DMS153 (cell line): Measurements from ENCODE around the gene FAM20C.
A peak's percentile ranks its signal among the peaks of the same experiment; 100 is the strongest.

Source experiments
- DNase-seq: peaks from one replicate; lab custom pipeline; 2025; lab: John Stamatoyannopoulos, UW

FAM20C gene

DNA sequence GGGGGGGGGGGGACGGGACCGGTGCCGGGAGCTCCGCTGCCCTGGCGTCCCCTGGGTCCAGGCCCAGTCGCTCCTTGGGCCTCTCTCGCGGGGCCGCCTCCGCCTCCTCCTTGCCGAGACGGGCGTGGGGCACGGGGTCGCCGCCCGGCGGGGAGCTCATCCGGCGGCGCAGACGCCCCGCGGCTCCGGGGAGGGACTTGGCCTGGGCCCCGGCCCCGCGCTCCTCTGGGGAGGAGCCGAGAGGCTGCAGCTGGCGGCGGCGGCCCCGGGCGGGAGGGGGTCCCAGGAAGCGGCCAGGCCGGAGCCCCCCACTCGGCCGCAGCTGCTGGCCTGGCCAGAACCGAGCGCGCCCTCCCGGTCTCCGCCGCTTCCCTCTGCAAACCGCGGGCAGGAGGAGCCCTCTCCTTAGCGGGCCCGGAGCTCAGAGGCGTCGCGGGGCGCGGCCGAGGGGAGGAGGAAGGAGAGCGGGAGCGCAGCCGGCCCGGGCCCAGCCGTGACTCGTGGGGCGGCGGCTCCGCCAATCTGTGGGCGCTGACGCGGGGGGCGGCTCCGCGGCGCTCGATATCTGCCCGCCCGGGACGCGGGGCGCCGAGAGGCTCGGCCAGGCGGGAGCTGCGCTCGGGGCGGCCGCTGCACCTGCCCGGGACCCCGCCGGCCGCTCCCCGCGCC is at the start of gene FAM20C:
TSS of gene FAM20C (plus strand) at position 591 of the 669 bp plus-strand sequence. CDS start 629 bp downstream, outside the sequence.
- DNase-seq = no peak

DNA sequence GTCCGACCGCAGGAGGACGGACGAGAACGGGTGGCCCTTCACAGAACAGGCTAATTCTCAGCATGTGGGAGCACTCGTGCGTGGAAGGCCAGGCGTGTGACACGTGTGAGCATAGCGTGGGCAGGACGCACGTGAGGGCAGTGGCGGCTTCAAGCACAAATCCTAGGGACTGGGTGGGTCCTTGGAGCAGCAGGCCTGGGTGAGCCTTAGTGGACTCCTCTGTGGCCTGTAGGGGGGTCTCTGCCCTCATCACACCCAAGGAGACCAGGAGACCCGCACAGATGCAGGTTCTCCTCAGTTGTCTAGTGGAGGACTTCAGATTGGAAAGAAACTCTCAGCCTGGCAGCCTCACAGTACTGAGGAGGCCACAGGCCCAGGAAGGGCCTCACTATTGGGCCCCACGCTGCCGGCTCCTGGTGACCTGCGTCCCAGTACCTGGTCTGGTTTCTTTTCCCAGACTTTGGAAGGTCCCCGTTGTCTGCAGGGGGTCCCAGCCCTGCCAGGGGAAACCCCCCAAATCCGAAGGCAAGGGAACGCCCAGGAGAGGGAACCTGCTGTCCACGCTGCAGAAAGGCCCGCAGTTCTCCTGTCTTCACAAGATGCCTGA is 49.1 kb upstream of the FAM20C start:
- no peak for DNase-seq

DNA sequence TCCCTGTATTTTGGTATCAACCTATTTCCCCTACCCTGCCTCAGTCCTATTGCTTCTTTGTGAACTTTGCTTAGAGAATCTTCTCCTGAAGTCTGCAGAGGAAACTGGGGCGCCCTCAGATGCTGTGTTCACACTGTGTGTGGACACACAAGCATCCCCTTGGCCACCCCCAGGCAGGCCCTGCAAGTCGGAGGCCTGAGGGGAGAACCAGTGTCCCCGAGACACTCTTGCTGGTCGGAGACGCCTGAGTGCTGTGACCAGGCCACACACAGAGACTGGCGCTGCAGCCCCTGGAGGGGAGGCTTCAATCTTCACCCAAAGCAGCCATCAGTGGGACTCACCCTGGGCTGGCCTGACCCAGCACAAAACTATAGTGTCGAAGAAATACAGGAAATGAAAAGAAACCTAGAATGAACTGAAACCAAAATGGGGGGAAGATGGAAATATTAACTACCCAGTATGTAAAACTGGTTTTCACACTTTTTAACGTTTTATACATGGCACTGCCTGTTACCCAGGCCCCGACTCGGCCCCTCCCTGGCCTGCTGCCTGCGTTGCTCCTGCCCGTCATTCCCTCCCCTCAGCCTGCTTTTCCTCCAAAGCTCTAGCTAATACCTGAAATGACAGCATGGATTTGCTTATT is 48.4 kb upstream of the FAM20C start:
- DNase-seq = no peak

DNA sequence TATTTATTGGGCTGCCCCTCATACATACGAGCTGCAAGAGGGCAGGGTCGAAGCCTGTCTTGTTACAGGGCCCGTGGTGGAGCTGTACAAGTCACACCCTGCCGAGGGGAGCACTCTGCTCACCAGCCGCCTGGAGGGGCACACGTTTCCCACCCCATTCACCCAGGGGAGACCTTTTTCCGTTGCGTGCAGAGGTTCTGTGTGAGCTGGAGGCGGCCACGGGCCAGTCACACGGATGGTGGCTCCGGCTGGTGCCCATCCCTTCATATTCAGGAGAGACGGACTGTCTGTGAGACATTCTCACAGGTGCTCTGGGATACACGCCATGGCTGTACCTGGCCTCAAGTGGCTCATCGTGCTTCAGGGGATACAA is 47.9 kb upstream of the FAM20C start:
- no peak for DNase-seq

GRCh38 chr7:145863-146262 is 46.5 kb upstream of the FAM20C start:
- no peak for DNase-seq

DNA sequence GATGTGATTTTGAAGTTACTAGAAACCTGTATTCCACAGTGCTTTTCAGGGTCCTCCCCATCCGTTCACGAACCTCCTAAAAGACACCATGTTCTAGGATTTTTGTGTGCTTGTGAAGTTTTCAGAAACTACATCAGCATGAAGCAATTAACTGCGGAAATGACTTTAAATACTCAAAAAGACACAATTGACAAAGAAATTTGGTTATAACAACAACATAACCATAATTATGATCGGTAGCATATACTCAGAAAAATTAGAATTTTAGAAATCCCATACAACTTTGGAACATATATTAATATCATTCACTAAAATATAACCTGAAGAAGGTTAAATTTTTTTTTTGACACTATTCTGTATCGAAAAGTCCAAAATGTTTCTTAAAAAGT is 43.8 kb upstream of the FAM20C start:
- DNase-seq = no peak

DNA sequence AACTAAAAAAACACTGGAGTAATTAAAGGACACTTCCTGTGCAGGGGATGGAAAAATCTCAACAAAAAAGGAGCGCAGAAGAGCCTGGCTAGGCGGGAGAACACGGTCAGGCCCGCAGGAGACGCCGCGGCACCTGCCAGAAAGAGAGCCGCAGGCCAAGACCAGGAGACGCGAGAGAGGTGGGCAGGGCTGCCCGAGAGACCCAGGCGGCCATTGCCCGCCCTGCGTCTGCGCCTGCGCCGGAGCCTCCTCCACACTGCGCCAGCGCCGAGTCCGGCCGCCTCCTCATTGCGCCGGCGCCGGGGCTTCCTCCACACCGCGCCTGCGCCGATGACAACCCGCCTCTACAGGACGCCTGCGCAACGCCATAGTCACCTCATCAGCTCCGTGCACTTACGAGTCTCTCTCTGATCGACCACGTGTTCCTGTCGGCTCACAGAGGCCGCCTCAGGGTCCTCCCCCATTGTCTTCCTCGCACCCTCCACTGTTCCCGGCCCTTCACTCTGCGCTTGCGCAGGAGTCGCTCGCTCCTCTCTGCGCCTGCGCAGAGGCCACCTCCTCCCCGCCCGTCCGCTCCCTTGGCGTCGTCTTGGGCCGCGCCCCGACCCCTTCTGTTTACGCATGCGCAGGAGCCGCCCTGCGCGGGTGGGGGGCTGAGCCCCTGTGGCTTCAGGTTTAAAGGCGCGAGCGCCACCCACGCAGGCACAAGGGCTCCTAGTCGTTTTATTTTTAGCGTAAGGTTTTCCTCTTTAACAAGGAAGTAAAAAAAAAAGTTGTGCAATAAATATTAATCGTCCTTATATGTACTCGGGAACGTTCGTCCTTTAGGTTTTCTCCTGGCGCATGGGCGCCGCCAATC is 43.2 kb upstream of the FAM20C start:
- peak; percentile 99 for DNase-seq

- peak; percentile 52 for DNase-seq
Observed at GRCh38 chr7:149791-150636, 42.4 kb upstream of the FAM20C start.

GRCh38 chr7:150811-151221 is 41.6 kb upstream of the FAM20C start:
- no peak for DNase-seq

GRCh38 chr7:151346-152050 is 40.9 kb upstream of the FAM20C start:
- no peak for DNase-seq

- DNase-seq = no peak
Observed at GRCh38 chr7:152702-153391, 39.5 kb upstream of the FAM20C start.

DNA sequence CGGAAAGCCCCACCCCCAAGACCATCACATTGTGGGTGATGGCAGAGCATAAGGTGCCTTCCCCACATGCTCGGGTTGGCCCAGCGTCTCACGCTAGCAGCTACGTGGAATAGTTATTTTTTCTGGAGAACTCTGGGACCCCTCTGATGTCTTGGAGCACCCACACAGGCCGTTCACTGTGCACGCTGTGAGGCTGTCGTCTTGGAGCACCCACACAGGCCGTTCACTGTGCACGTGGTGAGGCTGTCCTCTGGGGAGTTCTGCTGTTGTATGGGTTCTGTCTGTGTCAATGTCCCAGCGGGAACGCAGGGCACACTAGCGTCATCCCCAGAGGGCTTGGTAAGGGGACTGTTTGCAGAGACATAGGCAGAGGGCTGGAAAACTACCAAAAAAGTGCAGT is 38.8 kb upstream of the FAM20C start:
- DNase-seq = no peak

DNA sequence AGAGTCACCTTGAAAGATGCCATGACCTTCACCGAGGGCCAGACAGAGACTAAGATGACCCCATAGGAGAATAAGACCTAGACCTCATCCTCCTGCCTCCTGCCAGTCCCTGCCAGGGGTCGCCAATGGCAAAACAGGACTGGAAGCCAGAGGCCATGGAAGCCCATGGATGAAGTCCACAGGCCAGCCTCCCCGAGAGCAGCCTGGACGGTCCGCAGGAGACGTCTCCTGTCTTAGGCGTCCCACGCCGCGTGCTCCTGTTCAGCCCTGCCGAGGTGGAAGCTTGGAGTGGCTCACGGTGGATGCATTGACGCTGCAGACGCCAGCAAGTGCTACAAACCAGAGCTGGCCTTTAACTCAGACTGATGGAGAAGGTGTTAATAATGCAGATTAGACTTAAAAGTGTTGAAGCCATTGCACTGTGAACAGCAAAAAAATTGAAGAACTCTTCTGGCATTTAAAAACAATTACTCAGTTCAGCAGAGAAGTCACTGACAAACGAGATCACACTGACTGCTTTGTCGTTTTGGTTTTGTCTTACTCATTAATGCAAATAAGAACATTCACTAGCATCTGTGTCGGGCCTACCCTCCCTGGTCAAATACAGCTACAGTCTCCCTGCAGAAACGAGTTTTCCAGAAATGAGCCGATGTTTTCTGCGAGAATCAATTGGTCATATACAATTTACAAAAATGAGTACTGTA is 38.1 kb upstream of the FAM20C start:
- no peak for DNase-seq

- DNase-seq = no peak
Observed at GRCh38 chr7:155469-155900, 36.9 kb upstream of the FAM20C start.

DNA sequence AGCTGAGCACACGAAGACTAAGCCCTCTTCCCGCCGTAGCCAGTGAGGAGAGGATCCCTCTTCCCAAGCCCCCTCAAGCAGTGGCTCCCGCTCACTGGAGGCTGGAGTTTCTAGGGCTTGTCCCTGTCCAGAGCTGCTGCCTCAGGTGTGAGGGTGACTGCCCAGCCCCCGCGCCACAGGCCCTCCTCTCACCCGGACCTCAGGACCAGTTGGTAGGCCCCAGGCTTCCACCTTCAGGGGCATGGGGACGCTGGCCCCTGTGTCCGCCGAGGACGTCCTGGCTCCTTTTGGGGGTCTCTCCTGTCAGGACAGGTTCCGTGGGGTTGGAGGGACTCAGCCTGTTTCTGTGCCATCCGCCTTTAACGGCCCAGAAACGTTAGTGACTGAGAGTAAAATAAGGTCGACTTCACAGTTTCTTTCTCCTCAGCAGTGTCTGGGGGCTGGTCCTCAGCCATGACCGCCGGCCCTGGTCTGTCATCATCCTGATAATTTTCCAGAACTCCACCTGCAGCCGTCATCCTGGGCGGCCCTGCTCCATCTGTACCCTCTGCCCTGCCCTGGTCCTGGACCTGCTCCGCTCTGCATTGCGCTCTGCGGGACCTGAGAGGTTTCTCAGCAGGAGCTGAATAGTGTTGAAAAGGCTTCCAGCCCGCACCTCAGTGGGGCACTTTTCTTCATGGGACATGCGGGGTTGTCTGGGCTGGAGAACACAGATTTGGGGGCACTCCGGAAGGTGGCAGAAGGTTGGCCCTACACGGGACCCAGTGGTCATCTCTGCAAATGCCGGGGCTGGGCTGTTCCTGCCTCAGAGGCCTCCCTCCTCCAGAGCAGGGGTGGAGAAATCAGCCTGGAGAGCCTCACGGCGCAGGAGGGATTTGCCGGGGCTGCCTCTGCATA is 36.0 kb upstream of the FAM20C start:
- no peak for DNase-seq

- no peak for DNase-seq
Observed at GRCh38 chr7:157008-157310, 35.4 kb upstream of the FAM20C start.

DNA sequence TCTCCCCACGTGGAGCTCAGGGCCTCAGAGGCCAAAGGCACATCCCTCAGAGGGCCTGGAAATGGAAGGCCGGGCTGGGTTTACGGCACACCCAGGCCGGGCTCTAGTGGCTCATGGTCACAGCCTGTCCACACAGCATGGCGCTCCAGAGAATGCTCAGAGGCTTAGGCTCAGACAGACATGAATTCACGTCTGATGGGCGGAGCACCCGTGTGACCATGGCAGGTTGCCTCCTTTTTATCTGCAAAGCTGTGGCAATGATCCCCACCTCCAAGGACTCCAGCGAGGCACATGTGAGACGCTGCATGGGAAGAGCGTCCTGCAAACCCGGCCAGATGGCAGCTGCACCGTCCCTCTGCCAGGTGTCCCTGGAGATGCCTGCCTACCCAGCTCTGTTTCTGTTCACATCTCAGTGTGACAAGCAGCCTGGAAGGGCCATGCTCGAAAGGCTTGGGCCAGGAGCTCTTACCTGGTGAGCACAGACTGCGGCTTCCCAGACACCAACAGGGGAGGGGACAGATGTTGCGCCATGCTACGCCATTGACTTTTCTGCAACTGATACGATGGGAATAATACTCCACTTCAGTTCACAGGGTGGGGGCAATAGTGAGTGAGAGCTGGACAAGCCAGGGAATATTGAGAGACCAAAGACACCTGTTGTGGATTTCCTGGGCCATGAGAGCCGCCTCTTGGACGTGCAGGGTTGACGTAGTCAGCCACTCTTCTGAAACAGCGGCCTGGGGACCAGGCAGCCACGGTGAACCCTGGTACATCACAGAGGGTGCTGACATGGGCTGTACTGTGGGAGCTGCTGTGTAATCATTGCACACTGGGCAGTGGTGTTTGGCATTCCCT is 34.4 kb upstream of the FAM20C start:
- no peak for DNase-seq

- DNase-seq = no peak
Observed at GRCh38 chr7:158771-159170, 33.6 kb upstream of the FAM20C start.
